NCI-H446 treated with DMSO at 0.1 percent for 48 hours (cell line): ENCODE data around the gene OR52W1.

ENCODE experiments used
- DNase-seq: peaks from one replicate; lab custom pipeline; 2025; lab: John Stamatoyannopoulos, UW

The OR52W1 gene, protein sequence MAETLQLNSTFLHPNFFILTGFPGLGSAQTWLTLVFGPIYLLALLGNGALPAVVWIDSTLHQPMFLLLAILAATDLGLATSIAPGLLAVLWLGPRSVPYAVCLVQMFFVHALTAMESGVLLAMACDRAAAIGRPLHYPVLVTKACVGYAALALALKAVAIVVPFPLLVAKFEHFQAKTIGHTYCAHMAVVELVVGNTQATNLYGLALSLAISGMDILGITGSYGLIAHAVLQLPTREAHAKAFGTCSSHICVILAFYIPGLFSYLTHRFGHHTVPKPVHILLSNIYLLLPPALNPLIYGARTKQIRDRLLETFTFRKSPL

DNA sequence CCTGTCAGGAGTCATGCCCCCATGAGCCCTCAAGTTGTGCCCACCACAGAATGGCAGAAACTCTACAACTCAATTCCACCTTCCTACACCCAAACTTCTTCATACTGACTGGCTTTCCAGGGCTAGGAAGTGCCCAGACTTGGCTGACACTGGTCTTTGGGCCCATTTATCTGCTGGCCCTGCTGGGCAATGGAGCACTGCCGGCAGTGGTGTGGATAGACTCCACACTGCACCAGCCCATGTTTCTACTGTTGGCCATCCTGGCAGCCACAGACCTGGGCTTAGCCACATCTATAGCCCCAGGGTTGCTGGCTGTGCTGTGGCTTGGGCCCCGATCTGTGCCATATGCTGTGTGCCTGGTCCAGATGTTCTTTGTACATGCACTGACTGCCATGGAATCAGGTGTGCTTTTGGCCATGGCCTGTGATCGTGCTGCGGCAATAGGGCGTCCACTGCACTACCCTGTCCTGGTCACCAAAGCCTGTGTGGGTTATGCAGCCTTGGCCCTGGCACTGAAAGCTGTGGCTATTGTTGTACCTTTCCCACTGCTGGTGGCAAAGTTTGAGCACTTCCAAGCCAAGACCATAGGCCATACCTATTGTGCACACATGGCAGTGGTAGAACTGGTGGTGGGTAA, at the start of gene OR52W1:
Gene OR52W1 (plus strand): TSS at position 51 of the 637 bp plus-strand sequence. CDS start 0 bp downstream, at position 51.
- no peak for DNase-seq

DNA sequence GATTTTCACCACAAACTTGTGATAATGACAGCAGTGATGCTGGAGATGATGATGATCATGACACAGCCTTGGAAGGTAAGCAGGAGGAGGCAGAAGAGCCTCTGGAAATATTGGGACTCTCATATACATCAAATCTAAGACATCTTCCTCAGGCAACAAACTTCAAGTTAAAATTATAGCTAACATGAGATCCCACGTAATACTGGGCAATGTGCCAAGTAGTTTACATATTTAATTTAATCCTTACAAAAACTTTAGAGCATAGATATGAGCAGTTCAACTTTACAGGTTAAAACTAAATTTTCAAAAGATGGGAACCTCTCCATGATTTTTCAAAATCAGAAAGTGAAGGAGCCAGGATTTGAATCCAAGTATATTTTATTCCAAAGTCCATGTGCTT, 47.9 kb upstream of the OR52W1 start:
- DNase-seq, result no peak

DNA sequence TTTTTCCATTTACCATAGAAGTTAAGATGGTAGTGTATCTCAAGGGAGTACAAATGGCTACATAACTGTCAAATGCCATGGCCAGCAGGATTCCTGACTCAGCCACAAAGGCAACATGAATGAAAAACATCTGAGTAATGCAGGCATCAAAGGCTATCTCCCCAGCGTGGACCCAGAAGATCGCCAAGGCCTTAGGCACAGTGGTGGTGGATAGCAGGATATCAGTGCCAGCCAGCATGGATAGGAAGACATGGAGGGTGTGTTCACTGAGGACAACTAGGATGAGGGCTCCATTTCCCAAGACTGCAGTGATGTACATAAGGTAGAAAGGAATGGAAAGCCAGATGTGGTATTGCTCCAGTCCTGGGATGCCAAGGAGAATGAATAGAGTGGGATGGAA, 46.9 kb upstream of the OR52W1 start:
- no peak for DNase-seq

DNA sequence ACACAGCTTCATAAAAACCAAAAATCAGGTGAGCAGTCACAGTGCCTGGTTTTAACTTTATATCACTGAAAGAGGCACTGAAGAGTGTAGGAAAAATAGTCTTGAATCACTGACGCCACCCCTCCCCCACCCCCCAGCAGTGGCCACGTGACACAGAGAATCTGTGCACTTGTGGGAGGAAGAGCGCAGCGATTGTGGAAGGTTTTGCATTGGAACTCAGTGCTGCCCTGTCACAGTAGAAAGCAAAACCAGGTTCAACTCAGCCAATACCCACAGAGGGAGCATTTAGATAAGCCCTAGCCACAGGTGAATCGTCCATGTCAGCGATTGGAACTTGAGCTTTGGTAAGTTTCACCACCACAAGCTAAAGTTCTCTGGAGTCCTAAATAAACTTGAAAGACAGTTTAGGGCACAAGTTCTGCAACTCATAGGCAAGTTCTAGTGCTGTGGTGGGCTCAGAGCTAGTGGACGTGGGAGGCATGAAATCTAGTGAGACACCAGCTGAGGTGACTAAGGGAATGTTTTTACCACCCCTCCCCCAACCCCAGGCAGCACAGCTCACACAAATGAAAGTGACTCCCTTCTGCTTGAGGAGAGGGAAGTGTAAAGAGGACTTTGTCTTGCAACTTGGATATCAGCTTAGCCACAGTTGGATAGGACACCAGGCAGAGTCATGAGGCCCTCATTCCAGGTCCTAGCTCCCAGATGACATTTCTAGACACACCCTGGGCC, 42.2 kb upstream of the OR52W1 start:
- no peak for DNase-seq

DNA sequence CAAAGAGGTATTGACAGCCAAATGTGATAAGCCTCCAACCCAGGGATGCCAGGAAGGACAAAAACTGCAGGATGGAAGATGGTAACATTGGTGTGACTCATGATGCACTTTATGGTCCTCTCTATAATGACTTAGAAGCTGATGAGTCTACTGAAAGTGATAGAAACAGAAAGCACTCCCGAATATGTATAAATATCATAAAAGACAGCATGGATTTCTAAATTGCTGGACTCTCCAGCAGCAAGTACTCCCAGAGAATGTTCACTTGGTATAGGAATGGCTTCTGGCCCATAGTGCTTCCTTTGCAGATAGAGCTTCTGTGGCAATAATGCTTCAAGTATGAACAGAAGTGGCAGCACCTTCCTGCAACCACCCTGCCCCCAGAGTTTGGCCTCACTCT, 28.8 kb upstream of the OR52W1 start, which contains the start of gene OR52B2:
Gene OR52B2 (minus strand): TSS at position 101 of the 400 bp plus-strand sequence. CDS start 0 bp downstream, at position 101.
- DNase-seq, result no peak

DNA sequence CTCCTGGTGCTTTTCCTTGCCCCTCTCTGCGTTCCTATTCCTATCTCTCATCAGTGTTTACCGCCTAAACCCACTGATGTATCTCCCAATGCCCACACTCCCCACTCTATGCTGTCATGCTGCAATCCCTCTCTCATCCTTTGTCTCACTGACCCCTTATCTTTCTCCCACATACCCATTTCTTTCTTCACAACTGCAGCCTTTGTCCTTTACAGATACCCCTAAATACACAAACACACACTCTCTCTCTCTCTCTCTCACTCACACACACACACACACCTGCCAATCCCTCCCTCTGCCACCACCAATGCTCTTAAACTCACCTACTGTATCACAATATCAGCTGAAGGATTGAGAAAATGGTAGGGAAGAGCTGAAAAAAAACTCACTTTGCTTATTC, 23.6 kb upstream of the OR52W1 start:
- no peak for DNase-seq

DNA sequence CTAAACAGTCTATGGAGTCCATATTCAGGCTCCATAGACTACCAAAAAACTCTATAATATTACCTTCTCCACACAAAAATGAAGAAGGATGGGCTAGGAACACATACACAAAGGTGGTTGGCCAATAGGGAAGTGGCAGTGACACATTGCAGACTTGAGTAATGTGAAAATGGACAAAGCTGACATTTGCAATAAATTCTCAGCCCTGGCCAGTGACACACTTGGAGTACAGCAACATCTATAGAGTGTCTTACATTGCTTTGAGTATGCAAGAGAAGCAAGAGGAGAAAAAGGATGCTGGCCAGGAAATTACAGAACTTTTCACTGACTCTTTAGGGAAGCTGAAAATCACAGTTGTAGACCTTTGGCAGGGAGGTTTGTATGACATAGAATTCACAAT, 7.3 kb upstream of the OR52W1 start:
- no peak for DNase-seq

DNA sequence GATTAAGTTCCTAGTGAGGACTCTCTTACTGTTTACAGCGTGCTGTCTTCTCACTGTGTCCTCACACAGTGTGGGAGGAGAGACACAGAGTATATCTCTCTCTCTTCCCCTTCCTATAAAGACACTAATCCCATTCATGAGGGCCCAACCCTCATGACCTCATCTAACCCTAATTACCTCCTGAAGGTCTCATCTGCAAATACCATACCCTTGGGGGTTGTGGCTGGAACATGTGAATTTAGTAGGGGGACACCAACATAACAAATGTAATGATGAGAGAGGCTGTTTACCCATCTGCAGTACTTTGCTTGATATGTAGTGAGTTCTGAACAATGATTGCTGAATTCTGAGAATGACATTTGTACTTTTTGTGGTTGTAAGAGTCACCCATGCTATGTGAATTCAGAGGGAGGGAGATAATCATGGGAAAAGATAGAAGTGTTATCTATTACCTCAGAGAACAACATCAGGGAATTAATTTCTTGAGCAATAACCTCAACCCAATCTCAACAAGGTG, 4.9 kb upstream of the OR52W1 start:
- DNase-seq, result no peak

DNA sequence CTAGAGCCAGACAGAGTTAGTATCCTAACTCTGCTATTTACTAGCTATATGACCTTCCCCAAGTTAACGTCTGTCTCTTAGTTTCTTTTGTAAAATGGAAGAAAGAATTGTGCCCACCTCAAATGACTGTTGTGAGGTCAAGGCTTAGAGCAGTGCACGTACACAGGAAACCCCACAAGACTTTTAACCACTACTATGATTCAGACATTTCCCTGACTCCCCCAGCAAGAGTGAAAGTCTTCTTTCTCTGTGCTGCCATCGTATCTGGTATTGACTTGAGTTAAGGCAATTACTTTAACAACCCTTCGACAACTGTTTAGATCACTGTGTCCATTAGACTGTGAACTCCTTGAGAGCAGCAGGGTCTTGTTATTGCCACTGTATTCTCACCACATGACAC, 2.6 kb upstream of the OR52W1 start:
- DNase-seq, result no peak

DNA sequence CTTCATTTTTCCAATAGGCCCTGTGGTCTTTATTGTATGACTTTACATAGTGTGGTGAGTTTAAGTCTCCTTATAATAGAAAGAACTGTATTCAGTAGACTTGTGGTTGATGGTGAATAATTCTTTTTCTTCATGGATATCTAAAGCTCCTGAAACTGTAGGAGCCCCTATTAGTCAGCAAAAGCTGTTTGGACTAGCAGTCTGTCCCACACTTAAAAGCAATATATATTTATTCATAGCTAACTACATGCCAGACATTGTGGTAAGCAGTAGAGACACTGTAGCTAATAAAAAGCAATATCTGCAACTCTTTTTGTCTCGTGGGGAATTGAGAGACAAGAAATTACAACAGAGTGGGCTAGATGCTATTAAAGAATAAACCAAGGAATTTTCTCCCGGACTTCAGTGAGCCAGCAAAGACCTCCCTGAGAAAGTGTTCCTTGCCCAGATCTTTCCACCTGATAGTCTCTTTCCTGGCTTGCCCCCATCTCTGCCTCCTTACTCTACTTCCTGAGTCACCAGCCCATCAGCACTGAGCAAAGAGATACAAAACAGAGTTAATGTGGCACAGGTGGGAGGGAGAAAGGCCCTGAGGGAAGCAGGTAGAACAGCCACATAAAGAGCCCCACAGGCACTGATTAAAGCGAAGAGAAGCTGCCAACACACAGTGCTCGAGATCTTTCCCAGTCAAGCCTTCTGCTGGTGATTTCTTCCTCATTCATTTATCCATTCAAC, 1.4 kb upstream of the OR52W1 start:
- no peak for DNase-seq

DNA sequence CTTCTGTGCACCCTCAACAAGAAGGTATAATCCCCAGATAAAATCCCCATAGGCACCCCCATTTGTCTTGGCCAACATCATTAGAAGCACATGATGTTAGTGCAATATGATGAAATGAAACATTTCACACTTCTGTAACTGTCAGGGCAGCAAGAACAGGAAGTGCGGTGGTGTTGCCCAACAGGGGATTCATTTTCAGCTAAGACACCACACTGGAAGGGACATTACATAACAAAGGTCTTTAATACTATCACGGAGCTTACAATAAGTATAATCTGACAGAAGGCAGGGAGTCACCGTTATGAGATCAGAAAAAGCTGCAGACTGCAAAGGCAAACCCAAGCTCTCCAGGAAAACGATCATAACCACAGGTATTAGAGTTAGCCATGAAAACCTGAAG, 2.0 kb downstream of the OR52W1 start:
- no peak for DNase-seq

DNA sequence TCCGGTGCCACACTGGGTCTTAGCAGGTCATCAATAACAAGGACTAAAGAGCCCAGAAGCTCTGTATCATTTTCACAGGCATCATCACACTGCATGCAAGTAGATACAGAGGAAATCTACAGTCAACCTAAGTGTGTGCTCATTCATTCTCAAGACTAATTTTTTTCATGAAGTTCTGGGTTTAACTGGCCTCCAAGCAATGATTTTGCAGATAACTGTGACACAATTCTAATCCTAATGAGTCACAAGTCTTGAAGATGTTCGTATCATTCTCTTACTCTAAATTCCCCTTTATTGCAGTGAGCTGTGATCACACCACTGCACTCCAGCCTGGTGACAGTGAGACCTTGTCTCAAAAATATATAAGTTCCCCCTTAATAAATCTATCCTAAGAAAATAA, 2.5 kb downstream of the OR52W1 start:
- no peak for DNase-seq

DNA sequence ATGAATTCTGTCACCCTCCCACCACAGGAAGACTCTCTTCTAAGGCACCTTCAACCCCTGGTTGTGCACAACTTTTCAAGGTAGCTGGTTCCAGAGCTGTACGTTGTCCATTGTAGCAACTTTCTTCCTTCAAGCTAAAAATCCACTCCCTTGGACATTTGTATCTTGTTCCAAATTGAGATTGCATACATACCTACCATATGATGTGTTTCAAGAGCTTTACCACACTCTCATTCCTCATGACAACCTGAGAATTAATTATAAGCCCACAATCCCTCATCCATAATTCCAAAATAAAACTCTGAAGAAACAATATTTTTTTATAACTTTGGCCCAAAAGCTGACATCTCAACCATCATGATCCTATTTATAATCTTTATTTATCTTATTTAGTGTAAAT, 3.0 kb downstream of the OR52W1 start:
- DNase-seq, result no peak

DNA sequence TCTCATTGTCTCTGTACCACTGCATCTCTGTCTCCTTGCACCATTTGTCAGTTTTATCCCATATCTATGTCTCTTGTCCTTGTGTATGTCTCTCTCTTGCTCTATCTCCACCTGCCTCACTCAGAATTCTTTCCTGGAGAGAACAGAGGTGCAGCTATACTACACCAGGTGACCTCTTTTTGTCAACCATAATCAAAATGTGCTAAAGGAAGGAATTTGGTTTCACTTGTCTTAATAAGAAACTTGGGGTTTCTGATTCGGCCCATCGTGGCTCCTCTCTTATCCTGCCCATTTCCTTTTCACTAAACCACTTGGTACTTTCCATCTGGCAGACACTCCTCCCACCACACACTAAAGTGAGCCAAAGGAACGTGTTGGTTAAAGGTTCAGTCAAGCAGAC, 4.3 kb downstream of the OR52W1 start:
- DNase-seq, result no peak

DNA sequence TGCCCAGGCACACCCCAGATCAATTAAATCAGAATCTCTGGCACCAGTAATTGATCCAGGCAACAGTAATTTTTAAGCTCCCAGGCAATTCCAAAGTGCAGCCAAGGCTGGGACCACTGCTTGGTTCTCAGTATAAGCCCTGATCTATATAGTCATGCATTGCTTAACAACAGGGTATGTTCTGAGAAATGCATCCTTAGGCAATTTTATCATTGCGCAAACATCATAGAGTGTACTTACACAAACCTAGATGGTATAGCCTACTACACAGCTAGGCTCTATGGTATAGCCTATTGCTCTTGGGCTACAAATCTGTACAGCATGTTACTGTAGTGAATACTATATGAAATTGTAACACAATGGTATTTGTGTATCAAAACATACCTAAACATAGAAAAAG, 5.7 kb downstream of the OR52W1 start:
- DNase-seq, result no peak

DNA sequence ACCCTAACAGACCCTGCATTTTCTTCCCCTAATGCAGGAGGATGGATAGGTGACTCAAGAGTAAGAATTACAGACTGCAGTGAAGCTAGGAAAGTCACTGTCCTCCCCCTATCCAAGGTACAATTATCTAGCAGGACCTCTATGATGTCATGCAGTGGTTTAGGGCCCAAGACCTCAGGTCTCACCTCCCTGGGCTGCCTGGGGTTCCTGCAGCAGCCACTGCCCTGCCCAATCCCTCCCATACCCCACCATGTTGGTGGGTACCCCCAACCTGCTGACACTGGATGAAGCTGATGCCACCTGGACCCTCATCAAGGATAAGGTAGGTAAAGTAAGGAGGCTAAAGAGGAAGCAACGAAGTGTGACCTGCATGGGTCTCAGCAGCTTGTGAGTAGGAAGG, 6.3 kb downstream of the OR52W1 start, which contains the start of gene C11orf42:
Gene C11orf42 (plus strand): TSS at position 192 of the 400 bp plus-strand sequence. CDS start 59 bp downstream, at position 251.
- DNase-seq, result no peak

DNA sequence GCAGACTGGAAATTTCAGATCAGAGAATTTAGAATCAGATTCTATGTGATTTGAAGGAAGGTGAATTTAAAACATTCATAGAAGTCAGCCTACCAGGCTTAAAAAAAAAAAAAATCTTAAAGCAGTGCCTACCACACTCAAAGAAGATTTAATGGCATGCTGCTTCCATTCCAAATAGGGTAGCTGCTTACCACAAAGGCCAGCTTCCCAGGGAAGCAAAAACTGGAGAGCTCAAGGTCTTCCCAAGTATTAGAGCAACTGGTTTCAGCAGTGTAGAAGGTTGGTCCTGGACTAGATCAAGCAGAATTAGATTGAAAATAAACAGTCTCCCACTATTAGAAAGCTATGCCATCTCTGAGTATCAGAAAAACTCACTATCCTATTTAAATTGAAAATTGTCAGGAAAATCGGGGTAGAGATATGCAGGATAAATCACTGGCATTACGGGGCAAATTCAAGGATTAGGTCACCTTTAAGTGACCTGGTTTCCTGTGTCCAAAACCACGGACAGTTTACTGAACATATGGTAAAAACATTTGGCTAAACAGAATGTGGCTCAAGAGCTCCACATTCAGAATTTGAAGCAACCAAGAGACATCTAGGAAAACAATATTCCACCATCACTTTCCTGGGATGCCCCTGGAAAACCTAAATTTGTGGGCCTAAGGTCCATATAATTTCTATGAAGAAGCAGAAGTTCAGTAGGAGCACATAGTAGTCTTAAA, 7.6 kb downstream of the OR52W1 start:
- no peak for DNase-seq

DNA sequence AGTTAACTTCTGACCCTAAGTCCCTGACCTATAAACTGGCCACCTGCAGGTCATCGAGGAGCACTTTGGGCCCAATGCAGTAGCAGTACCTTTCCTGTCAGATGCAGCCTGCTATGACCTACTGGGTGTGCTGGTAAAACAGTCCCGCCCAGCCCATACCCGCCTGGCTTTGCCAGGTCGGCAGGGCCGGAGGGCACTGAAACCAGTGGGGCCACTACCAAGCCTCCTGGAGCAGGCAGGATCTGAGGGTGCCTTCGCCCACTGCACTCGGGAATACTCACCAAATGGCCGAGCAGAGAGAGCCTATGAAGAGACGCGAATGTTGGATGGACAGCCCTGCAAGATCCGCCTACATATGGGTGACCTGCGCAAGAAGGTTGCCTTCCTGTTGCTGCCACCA, 10.8 kb downstream of the OR52W1 start:
- DNase-seq, result no peak

DNA sequence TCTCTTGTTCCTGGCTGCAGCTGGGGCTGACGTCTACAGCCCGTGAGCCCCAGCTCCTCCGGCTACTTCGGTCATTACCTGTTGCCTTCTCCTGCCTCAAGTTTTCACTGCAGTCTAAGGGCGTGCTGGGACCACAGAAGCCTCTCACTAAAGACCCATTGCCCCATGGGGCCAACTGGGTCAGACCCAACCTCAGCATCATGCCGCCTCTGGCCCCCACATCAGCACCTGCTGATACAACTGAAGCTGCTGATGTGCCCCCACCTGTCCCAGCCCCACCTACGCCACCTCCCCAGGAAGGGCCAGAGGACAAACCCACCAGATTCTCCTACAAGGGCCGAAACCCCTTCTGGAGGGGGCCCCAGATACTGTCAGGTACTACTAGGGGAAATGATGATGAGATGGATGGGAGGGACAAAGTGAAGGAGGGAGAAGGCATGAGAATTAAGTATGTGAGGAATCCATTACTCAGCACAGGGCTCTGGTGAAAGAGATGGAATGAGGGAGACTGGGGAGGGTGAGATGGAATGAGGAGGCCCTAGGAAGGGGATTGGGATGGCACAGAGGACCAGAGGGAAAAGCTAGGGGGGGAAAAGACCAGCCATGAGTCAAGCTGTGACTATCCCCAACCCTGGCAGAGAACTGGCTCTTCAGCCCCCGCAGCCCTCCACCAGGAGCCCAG, 11.4 kb downstream of the OR52W1 start:
- no peak for DNase-seq

DNA sequence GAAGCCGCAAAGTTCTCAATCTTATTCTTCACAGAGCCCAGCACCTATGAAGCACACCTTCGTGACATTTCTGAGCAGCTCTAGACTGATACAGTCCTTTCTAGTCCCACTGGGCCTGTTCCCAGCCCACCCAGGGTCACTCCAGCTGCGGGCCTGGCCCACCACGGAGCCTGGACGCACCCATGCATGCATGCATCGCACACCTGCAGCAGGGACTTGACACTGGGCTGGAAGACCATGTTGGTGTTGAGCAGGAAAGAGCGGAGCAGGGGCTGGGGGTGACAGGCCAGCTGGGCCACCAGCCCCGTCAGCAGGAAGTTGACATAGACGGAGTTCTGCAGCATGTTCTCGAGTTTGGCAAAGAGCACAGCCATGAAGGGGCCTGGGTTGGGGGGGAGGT, 15.5 kb downstream of the OR52W1 start:
- DNase-seq, result no peak

DNA sequence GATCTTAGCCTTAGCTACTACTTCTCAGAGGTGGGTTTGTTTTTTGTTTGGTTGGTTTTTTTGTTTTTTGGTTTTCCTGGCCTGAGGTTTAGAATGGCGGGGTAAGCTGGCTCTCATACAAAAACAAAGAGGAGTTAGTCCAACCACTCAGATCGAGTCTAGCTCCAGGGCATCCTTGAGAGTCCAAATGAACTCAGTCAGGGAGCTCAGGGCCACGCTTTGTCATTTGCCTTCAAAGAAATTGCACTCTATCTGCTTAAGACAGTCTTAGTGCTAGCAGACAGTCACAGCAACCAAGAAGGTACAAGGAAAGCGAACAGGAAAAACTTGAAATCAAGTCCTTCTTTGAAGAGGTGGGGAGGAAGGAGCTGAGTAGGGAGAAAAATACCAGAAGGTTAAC, 17.5 kb downstream of the OR52W1 start:
- no peak for DNase-seq
